ENCODE measurements around the gene OR10W1.

DNA sequence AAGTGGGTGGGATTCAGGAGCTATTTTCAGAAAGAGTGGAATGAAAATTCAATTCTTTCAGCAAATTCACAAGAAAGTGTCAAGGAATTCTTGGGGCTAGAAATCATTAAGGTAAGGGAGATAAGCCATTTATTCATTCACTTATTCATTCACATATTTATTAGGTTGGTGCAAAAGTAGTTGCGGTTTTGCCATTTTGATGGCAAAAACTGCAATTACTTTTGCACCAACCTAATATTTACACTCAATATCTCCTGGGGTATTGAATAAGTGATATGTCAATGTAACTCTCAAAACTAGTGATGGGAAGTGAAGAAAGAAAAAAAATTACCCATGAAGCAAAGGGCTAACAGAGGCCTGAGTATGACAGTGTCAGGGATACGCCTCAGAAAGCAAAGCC lies at the start of gene OR10W1:
- TF ChIP-seq, protein P1, sequence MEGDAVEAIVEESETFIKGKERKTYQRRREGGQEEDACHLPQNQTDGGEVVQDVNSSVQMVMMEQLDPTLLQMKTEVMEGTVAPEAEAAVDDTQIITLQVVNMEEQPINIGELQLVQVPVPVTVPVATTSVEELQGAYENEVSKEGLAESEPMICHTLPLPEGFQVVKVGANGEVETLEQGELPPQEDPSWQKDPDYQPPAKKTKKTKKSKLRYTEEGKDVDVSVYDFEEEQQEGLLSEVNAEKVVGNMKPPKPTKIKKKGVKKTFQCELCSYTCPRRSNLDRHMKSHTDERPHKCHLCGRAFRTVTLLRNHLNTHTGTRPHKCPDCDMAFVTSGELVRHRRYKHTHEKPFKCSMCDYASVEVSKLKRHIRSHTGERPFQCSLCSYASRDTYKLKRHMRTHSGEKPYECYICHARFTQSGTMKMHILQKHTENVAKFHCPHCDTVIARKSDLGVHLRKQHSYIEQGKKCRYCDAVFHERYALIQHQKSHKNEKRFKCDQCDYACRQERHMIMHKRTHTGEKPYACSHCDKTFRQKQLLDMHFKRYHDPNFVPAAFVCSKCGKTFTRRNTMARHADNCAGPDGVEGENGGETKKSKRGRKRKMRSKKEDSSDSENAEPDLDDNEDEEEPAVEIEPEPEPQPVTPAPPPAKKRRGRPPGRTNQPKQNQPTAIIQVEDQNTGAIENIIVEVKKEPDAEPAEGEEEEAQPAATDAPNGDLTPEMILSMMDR (IDR thresholded peaks at IDR 0.05) = no peak
- no peak for TF ChIP-seq POLR2A (IDR thresholded peaks at IDR 0.05)

Measured in Peyer's patch (tissue), 4 donors.